IMR-90 (cell line): ENCODE data around the gene AUNIP. TPM values are rescaled to one million over a fixed set of nuclear protein-coding genes. Genes with fewer than 3 reads are reported as not detected.

ENCODE experiments used
- ATAC-seq: fragments of 200-7000 bp; cut with Tn5 transposase; 2 replicates; pipeline ENCODE4 v1.9.1; 2020; ENCODE audit warnings: low read depth, mild to moderate bottlenecking, moderate library complexity
- BruUV-seq: library from RNA; stranded (reverse); fragments of 400-500 nt; replicated peaks from 2 replicates; lab custom pipeline; 2021; lab: Mats Ljungman, UMichigan
- CTCF ChIA-PET: fragments of 300-600 bp; formaldehyde crosslinking; extraction: SDS; loops from one replicate; lab custom pipeline; 2021; ENCODE audit warnings: antibody characterized with exemption; lab: Yijun Ruan, JAX
- POLR2A ChIA-PET: fragments of 300-600 bp; sonication (Branson Sonifier 250); formaldehyde crosslinking; loops from one replicate; lab custom pipeline; 2022; ENCODE audit warnings: antibody characterized with exemption; ENCODE audit not compliant: unreplicated experiment; lab: Charles Lee
- DNase-seq: peaks from one replicate; pipeline ENCODE4 v3.0.0; 2013
- H2AFZ ChIP-seq: replicated peaks from 2 replicates; pipeline ENCODE3; 2013; ENCODE audit warnings: low read length, mild to moderate bottlenecking; ENCODE audit not compliant: poor library complexity
- H2AK5ac ChIP-seq: 2 replicates; pipeline ENCODE4 v1.6.1; 2013; ENCODE audit warnings: low read depth, low read length, inconsistent platforms
- H2AK9ac ChIP-seq: replicated peaks from 2 replicates; pipeline ENCODE3; 2013; ENCODE audit warnings: mild to moderate bottlenecking, low read depth, low read length, moderate library complexity; ENCODE audit not compliant: poor library complexity
- H2BK120ac ChIP-seq: 2 replicates; pipeline ENCODE4 v1.6.1; 2013; ENCODE audit warnings: low read depth, low read length, inconsistent platforms
- H2BK15ac ChIP-seq: 3 replicates; pipeline ENCODE4 v1.6.1; 2013; ENCODE audit warnings: low read depth, low read length, inconsistent platforms
- H2BK20ac ChIP-seq: 2 replicates; pipeline ENCODE4 v1.6.1; 2013; ENCODE audit warnings: low read depth, mild to moderate bottlenecking, inconsistent platforms, low read length, moderate library complexity
- H2BK5ac ChIP-seq: 2 replicates; pipeline ENCODE4 v1.6.1; 2013; ENCODE audit warnings: mild to moderate bottlenecking, low read depth, low read length, inconsistent platforms; ENCODE audit not compliant: poor library complexity, severe bottlenecking
- H3K14ac ChIP-seq: replicated peaks from 2 replicates; pipeline ENCODE4 v1.6.1; 2013; ENCODE audit warnings: low read depth, low read length, inconsistent platforms
- H3K18ac ChIP-seq: 2 replicates; pipeline ENCODE4 v1.6.1; 2013; ENCODE audit warnings: low read depth, low read length, control low read depth
- H3K23ac ChIP-seq: 2 replicates; pipeline ENCODE4 v1.6.1; 2013; ENCODE audit warnings: low read depth, low read length, inconsistent platforms
- H3K27ac ChIP-seq: 2 replicates; pipeline ENCODE4 v1.5.1; 2013; ENCODE audit warnings: mild to moderate bottlenecking, control low read depth, low read length; ENCODE audit not compliant: insufficient read depth
- H3K27me3 ChIP-seq: 2 replicates; pipeline ENCODE4 v1.6.1; 2013; ENCODE audit warnings: low read length; ENCODE audit not compliant: control insufficient read depth, insufficient read depth
- H3K36me3 ChIP-seq: 2 replicates; pipeline ENCODE4 v1.6.1; 2013; ENCODE audit warnings: low read length, mixed read lengths; ENCODE audit not compliant: control insufficient read depth, insufficient read depth
- H3K4ac ChIP-seq: 2 replicates; pipeline ENCODE4 v1.6.1; 2013; ENCODE audit warnings: low read depth, low read length, inconsistent platforms
- H3K4me1 ChIP-seq: 2 replicates; pipeline ENCODE4 v1.6.1; 2013; ENCODE audit warnings: low read length, mixed read lengths; ENCODE audit not compliant: control insufficient read depth, insufficient read depth
- H3K4me2 ChIP-seq: 2 replicates; pipeline ENCODE4 v1.6.1; 2013; ENCODE audit warnings: low read depth, mild to moderate bottlenecking, control low read depth, low read length, moderate library complexity
- H3K4me3 ChIP-seq: 2 replicates; pipeline ENCODE4 v1.5.1; 2013; ENCODE audit warnings: low read depth, mild to moderate bottlenecking, control low read depth, low read length, moderate library complexity; ENCODE audit not compliant: insufficient read depth
- H3K56ac ChIP-seq: 2 replicates; pipeline ENCODE4 v1.6.1; 2013; ENCODE audit warnings: low read length, inconsistent platforms; ENCODE audit not compliant: insufficient read depth; ENCODE audit errors: extremely low read depth
- H3K79me1 ChIP-seq, 2 experiments: 2 replicates each; pipeline ENCODE4 v1.6.1; 2013; ENCODE audit warnings: low read length in 2 of 2, inconsistent platforms in 1 of 2, low read depth in 1 of 2
- H3K9ac ChIP-seq: 2 replicates; pipeline ENCODE4 v1.6.1; 2013; ENCODE audit warnings: low read depth, low read length, control low read depth
- H3K9me1 ChIP-seq: 2 replicates; pipeline ENCODE4 v1.6.1; 2013; ENCODE audit warnings: low read length, inconsistent platforms; ENCODE audit not compliant: insufficient read depth
- H3K9me3 ChIP-seq: 2 replicates; pipeline ENCODE4 v1.6.1; 2013; ENCODE audit warnings: low read length; ENCODE audit not compliant: control insufficient read depth, insufficient read depth
- H4K20me1 ChIP-seq: 2 replicates; pipeline ENCODE4 v1.6.1; 2013; ENCODE audit warnings: low read length, inconsistent platforms; ENCODE audit not compliant: insufficient read depth
- H4K5ac ChIP-seq: 2 replicates; pipeline ENCODE4 v1.6.1; 2013; ENCODE audit warnings: mild to moderate bottlenecking, low read depth, low read length, control low read depth
- H4K8ac ChIP-seq, 2 experiments: 2 replicates each; pipeline ENCODE4 v1.6.1; 2013; ENCODE audit warnings: low read depth in 2 of 2, low read length in 2 of 2, control low read depth in 1 of 2, inconsistent platforms in 1 of 2
- H4K91ac ChIP-seq: 2 replicates; pipeline ENCODE4 v1.6.1; 2013; ENCODE audit warnings: low read depth, low read length, inconsistent platforms; ENCODE audit not compliant: insufficient read depth
- BHLHE40 ChIP-seq: fragments of 150-350 bp; IDR thresholded peaks from 2 replicates; pipeline ENCODE4 v1.6.1; 2016; ENCODE audit warnings: mild to moderate bottlenecking, low read depth, low read length
- CEBPB ChIP-seq: IDR thresholded peaks from 2 replicates; pipeline ENCODE4 v1.6.1; 2012; ENCODE audit warnings: low read depth, low read length, improper control_type of control experiment
- CHD1 ChIP-seq: IDR thresholded peaks from 2 replicates; pipeline ENCODE4 v1.6.1; 2012; ENCODE audit warnings: low read depth, low read length, improper control_type of control experiment
- FOS ChIP-seq: fragments of 150-350 bp; IDR thresholded peaks from 2 replicates; pipeline ENCODE4 v1.6.1; 2016; ENCODE audit warnings: low read depth, low read length
- MAFK ChIP-seq: IDR thresholded peaks from 2 replicates; pipeline ENCODE4 v1.6.1; 2012; ENCODE audit warnings: low read depth, low read length, improper control_type of control experiment
- MAZ ChIP-seq: IDR thresholded peaks from 2 replicates; pipeline ENCODE4 v1.6.1; 2012; ENCODE audit warnings: low read depth, mild to moderate bottlenecking, low read length, improper control_type of control experiment, moderate library complexity, borderline replicate concordance
- MXI1 ChIP-seq: IDR thresholded peaks from 2 replicates; pipeline ENCODE4 v1.6.1; 2012; ENCODE audit warnings: low read depth, mild to moderate bottlenecking, low read length, moderate library complexity, borderline replicate concordance
- NFE2L2 ChIP-seq: fragments of 150-350 bp; IDR thresholded peaks from 2 replicates; pipeline ENCODE4 v1.6.1; 2016; ENCODE audit warnings: low read depth, mild to moderate bottlenecking, low read length
- POLR2A ChIP-seq: IDR thresholded peaks from 2 replicates; pipeline ENCODE4 v1.6.1; 2012; ENCODE audit warnings: mild to moderate bottlenecking, low read depth, low read length
- RAD21 ChIP-seq: IDR thresholded peaks from 2 replicates; pipeline ENCODE4 v1.6.1; 2012; ENCODE audit warnings: low read length, improper control_type of control experiment
- RCOR1 ChIP-seq: IDR thresholded peaks from 2 replicates; pipeline ENCODE4 v1.6.1; 2012; ENCODE audit warnings: mild to moderate bottlenecking, low read length, improper control_type of control experiment; ENCODE audit not compliant: insufficient replicate concordance
- RFX5 ChIP-seq: IDR thresholded peaks from 2 replicates; pipeline ENCODE4 v1.8.0; 2012; ENCODE audit warnings: low read depth, mild to moderate bottlenecking, low read length, moderate library complexity
- SMC3 ChIP-seq: fragments of 150-350 bp; IDR thresholded peaks from 2 replicates; pipeline ENCODE4 v1.6.1; 2016; ENCODE audit warnings: low read depth, mild to moderate bottlenecking, antibody characterized with exemption, low read length, moderate library complexity
- WGBS, 2 experiments: methylation state at CpG; one replicate each; pipeline versions ENCODE4 v1.1.5 to v1.1.7; 2013; ENCODE audit warnings: missing lambda C conversion rate in 2 of 2; ENCODE audit not compliant: insufficient read length in 1 of 2; ENCODE audit errors: extremely low coverage in 2 of 2; 5-methylcytosine and 5-hydroxymethylcytosine counted together
- dilution Hi-C: fragments of 300-500 bp; cut with HindIII; formaldehyde crosslinking; loops from one replicate; pipeline ENCODE4 v1.14.3; 2018; ENCODE audit warnings: low sequenced_read_pairs; ENCODE audit not compliant: unreplicated experiment
- in situ Hi-C: fragments of 300-500 bp; cut with MboI; formaldehyde crosslinking; loops from 3 replicates; pipeline ENCODE4 v1.14.3; 2019; ENCODE audit warnings: low sequenced_read_pairs, inconsistent platforms, mixed read lengths
- intact Hi-C: fragments of 100-400 bp; cut with micrococcal nuclease; formaldehyde crosslinking; loops from 2 replicates; pipeline ENCODE4 v1.10.0; 2022
- polyA plus RNA-seq, 3 experiments: library from polyadenylated mRNA; depleted of rRNA; stranded (reverse); fragments of >200 nt; gene quantifications; 2 replicates each; pipeline ENCODE4 v1.2.3, GENCODE V29; 2012; ENCODE audit warnings: low replicate concordance in 1 of 3
- total RNA-seq: library from RNA; depleted of rRNA; stranded (reverse); fragments of >200 nt; gene quantifications from 2 replicates; pipeline ENCODE4 v1.2.3, GENCODE V29; 2012
- TF ChIP-seq, protein P1 (sequence below): conservative IDR thresholded peaks from 2 replicates; pipeline ENCODE4 v1.5.1; 2012; ENCODE audit warnings: mild to moderate bottlenecking, low read depth, low read length, improper control_type of control experiment
- TF ChIP-seq, protein P2 (sequence below): fragments of 150-350 bp; IDR thresholded peaks from 2 replicates; pipeline ENCODE4 v1.6.1; 2017; ENCODE audit warnings: mild to moderate bottlenecking, antibody characterized with exemption, low read length, low read depth

The AUNIP gene
- total and polyA plus RNA-seq, 2 of the 4 experiments (the other 2 are of a cell fraction): 2.4 to 5.0 TPM

DNA sequence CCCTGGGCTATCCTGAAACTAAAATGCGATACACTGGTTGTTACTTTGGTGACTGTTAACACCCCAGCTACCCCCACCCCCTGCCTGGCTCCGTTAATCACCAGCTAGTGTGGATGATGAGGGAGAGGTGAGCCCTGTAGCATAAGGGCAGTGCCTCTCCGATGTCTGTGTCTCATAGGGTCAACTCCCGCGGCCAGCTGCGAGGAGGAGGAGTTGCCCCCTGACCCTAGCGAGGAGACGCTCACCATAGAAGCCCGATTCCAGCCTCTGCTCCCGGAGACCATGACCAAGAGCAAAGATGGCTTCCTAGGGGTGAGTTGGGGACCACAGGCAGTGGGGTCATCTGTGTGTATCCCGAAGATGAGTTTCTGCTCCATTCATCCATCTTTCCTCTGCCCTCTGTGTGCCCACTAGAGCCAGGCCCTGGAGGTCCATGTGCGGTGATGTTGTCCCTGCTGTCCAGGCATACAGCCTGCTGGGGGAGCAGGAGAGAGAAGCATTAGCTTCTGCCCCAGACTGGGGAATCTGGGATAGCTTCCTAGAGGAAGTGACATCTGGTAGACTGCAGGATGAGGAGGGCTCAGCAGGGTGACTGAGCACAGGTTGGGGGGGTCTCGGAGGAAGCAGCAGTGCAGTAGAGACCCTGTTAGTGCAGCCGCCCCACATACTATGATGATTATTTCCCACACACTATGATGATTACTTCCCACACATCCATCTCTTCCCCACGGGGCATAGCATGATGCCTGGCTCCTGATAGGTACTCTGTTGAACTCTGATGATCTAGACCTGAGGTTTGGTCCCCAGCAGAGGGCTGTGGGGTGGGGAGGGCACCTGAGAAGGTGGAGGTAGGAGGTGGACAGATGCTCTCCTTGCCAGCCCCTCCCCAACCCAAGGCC lies 54.0 kb downstream of the AUNIP start:
- Histone ChIP-seq H3K56ac (no peak overlapping the region), H3K4me2 (no peak overlapping the region)
- TF ChIP-seq RCOR1 (no peak), BHLHE40 (no peak), NFE2L2 (no peak), CEBPB (no peak), MAZ (no peak), RAD21 (no peak), MXI1 (no peak), MAFK (no peak), CHD1 (no peak), RFX5 (no peak), POLR2A (no peak), SMC3 (no peak), FOS (no peak)
- TF ChIP-seq, protein P1, sequence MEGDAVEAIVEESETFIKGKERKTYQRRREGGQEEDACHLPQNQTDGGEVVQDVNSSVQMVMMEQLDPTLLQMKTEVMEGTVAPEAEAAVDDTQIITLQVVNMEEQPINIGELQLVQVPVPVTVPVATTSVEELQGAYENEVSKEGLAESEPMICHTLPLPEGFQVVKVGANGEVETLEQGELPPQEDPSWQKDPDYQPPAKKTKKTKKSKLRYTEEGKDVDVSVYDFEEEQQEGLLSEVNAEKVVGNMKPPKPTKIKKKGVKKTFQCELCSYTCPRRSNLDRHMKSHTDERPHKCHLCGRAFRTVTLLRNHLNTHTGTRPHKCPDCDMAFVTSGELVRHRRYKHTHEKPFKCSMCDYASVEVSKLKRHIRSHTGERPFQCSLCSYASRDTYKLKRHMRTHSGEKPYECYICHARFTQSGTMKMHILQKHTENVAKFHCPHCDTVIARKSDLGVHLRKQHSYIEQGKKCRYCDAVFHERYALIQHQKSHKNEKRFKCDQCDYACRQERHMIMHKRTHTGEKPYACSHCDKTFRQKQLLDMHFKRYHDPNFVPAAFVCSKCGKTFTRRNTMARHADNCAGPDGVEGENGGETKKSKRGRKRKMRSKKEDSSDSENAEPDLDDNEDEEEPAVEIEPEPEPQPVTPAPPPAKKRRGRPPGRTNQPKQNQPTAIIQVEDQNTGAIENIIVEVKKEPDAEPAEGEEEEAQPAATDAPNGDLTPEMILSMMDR: no peak
- TF ChIP-seq, protein P2, sequence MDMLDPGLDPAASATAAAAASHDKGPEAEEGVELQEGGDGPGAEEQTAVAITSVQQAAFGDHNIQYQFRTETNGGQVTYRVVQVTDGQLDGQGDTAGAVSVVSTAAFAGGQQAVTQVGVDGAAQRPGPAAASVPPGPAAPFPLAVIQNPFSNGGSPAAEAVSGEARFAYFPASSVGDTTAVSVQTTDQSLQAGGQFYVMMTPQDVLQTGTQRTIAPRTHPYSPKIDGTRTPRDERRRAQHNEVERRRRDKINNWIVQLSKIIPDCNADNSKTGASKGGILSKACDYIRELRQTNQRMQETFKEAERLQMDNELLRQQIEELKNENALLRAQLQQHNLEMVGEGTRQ: no peak

More for the DNA sequence above, 54.0 kb downstream of the AUNIP start:
- Histone ChIP-seq H2BK20ac (no peak overlapping the region), H4K5ac (no peak overlapping the region), H2BK5ac (no peak overlapping the region), H2AK5ac (no peak overlapping the region), H3K79me1 (peaks cover 28 to 43% of the 10 kb centered on the region in 2 experiments), H3K4me3 (no peak overlapping the region), H4K20me1 (peaks cover 14% of the 10 kb centered on the region), H4K91ac (no peak overlapping the region), H3K27ac (no peak overlapping the region), H3K4ac (no peak overlapping the region), H3K27me3 (no peaks in the 10 kb centered on the region), H2AK9ac (peak overlapping the region; percentile 15), H3K36me3 (peaks cover 36% of the 10 kb centered on the region; the same call in 1 of the 2 replicates), H3K9me3 (no peaks in the 10 kb centered on the region), H3K23ac (no peak overlapping the region), H2BK15ac (no peak overlapping the region), H3K18ac (no peak overlapping the region), H2BK120ac (no peak overlapping the region), H3K4me1 (peaks cover 12% of the 10 kb centered on the region), H3K14ac (no peak overlapping the region), H4K8ac (no peak overlapping the region), H2AFZ (no peak overlapping the region), H3K9ac (no peak overlapping the region), H3K9me1 (peaks cover 9% of the 10 kb centered on the region)
- ChIA-PET POLR2A (no interaction called here), CTCF (interaction anchor here (0.6 kb wide), 1 partner anchor 79 kb away, joined by 3 read pairs; no protein-coding TSS in a partner anchor)
- dilution Hi-C loops (no loop called here), in situ Hi-C loops (loop anchor here (25.0 kb wide), 2 partner anchors 393 to 568 kb away; partner anchors contain the start of genes RHCE, RSRP1 and SYF2), intact Hi-C loops (no loop called here)
- ATAC-seq (no peak), DNase-seq (no peak)
- no TSS peak for BruUV-seq
- WGBS, 2 experiments: 72% methylated on average over 4 of the region's 15 CpGs; no CpG with 5 or more reads in 1 of the 2 experiments
